Left ventricle myocardium superior (tissue), 1 donor: ENCODE measurements around the gene MAPKAPK5. TPM values are rescaled to one million over a fixed set of nuclear protein-coding genes. Genes with fewer than 3 reads are reported as not detected.
"Not testable (repeated sequence)": the region's sequence is repeated elsewhere in the genome, so short reads cannot be mapped to it uniquely, and the experiment has no call there.

Source experiments
- ATAC-seq: fragments of 200-7000 bp; cut with Tn5 transposase; one replicate; pipeline ENCODE4 v1.9.1; 2020; ENCODE audit warnings: mild to moderate bottlenecking, moderate library complexity
- DNase-seq: peaks from one replicate; pipeline ENCODE4 v3.0.0-alpha.2; 2020
- intact Hi-C: fragments of 100-400 bp; cut with micrococcal nuclease; formaldehyde crosslinking; loops from one replicate; pipeline ENCODE4 v1.11.0; 2022
- total RNA-seq: library from RNA; stranded (reverse); fragmentation: NEBNext Ultra II Directional; extraction: Animal tissue kit (Norgen Biotek cat#: 25700); gene quantifications from one replicate; pipeline ENCODE4 v1.2.1, GENCODE V29; 2021
- donor health status: DM: no; HTN: yes; CAD: no; lungs with severe emphysema.

MAPKAPK5 gene
- total RNA-seq, 1 donor from 2014 or later, result 24.8 TPM

- intact Hi-C loops, result no loop called here
- ATAC-seq, result no peak
- no peak for DNase-seq
These were observed 16.5 kb upstream of the MAPKAPK5 start for GRCh38 chr12:111825509-111825908.

- DNase-seq, result no peak
- ATAC-seq, result no peak
- intact Hi-C loops, result no loop called here
These were observed 15.7 kb upstream of the MAPKAPK5 start for GRCh38 chr12:111826316-111826715.

- no peak for DNase-seq
- no peak for ATAC-seq
- intact Hi-C loops, result no loop called here
These were observed 15.0 kb upstream of the MAPKAPK5 start for GRCh38 chr12:111826992-111827391.

GRCh38 chr12:111827907-111828306, 14.1 kb upstream of the MAPKAPK5 start:
- intact Hi-C loops, result no loop called here
- DNase-seq (no peak), ATAC-seq (no peak)

GRCh38 chr12:111828338-111828979, 13.6 kb upstream of the MAPKAPK5 start:
- DNase-seq (no peak), ATAC-seq (no peak)
- intact Hi-C loops, result no loop called here

- ATAC-seq, DNase-seq, intact Hi-C loops: not testable (repeated sequence)
These were observed 12.4 kb upstream of the MAPKAPK5 start for GRCh38 chr12:111829635-111830034.

GRCh38 chr12:111834740-111835386, 7.2 kb upstream of the MAPKAPK5 start:
- ATAC-seq, intact Hi-C loops: not testable (repeated sequence)
- DNase-seq, result peak; percentile 42

- ATAC-seq, intact Hi-C loops, DNase-seq: not testable (repeated sequence)
These were observed 6.4 kb upstream of the MAPKAPK5 start for GRCh38 chr12:111835531-111836181.

- intact Hi-C loops, result no loop called here
- ATAC-seq (no peak), DNase-seq (no peak)
These were observed 3.7 kb upstream of the MAPKAPK5 start for GRCh38 chr12:111838353-111838752.

GRCh38 chr12:111840807-111841206, 1.2 kb upstream of the MAPKAPK5 start:
- ATAC-seq, result no peak
- intact Hi-C loops, result no loop called here
- DNase-seq, result no peak

- no peak for DNase-seq
- intact Hi-C loops, result no loop called here
- ATAC-seq, result no peak
These were observed 735 bp upstream of the MAPKAPK5 start for GRCh38 chr12:111841236-111841749.

GRCh38 chr12:111842556-111843396, 748 bp downstream of the MAPKAPK5 start:
- intact Hi-C loops, result no loop called here
- ATAC-seq, result peak; percentile 14
- no peak for DNase-seq

GRCh38 chr12:111846016-111846415, 4.0 kb downstream of the MAPKAPK5 start:
- no peak for DNase-seq
- intact Hi-C loops, result no loop called here
- ATAC-seq, result no peak

- no peak for DNase-seq
- intact Hi-C loops, result no loop called here
- no peak for ATAC-seq
These were observed 8.5 kb downstream of the MAPKAPK5 start for GRCh38 chr12:111850526-111850925.

- intact Hi-C loops, result no loop called here
- ATAC-seq, result no peak
- DNase-seq, result no peak
These were observed 16.2 kb downstream of the MAPKAPK5 start for GRCh38 chr12:111858186-111858585.

- no peak for DNase-seq
- ATAC-seq, result no peak
- intact Hi-C loops, result no loop called here
These were observed 16.8 kb downstream of the MAPKAPK5 start for GRCh38 chr12:111858778-111859177.

- intact Hi-C loops, result no loop called here
- ATAC-seq, result no peak
- no peak for DNase-seq
These were observed 22.9 kb downstream of the MAPKAPK5 start for GRCh38 chr12:111864913-111865312.

- intact Hi-C loops, result no loop called here
- DNase-seq, result no peak
- no peak for ATAC-seq
These were observed 25.5 kb downstream of the MAPKAPK5 start for GRCh38 chr12:111867531-111867930.
